HG02970 (cell line): ENCODE measurements around the gene PLK3.
"Not testable (repeated sequence)": the region's sequence is repeated elsewhere in the genome, so short reads cannot be mapped to it uniquely, and the experiment has no call there.

Experiments used
- ATAC-seq: cut with Tn5 transposase; IDR thresholded peaks from one replicate; pipeline ENCODE4 v1.9.1; 2021; ENCODE audit warnings: mild to moderate bottlenecking, moderate library complexity, moderate number of reproducible peaks; ENCODE audit not compliant: unreplicated experiment, low FRiP score

The PLK3 gene

DNA sequence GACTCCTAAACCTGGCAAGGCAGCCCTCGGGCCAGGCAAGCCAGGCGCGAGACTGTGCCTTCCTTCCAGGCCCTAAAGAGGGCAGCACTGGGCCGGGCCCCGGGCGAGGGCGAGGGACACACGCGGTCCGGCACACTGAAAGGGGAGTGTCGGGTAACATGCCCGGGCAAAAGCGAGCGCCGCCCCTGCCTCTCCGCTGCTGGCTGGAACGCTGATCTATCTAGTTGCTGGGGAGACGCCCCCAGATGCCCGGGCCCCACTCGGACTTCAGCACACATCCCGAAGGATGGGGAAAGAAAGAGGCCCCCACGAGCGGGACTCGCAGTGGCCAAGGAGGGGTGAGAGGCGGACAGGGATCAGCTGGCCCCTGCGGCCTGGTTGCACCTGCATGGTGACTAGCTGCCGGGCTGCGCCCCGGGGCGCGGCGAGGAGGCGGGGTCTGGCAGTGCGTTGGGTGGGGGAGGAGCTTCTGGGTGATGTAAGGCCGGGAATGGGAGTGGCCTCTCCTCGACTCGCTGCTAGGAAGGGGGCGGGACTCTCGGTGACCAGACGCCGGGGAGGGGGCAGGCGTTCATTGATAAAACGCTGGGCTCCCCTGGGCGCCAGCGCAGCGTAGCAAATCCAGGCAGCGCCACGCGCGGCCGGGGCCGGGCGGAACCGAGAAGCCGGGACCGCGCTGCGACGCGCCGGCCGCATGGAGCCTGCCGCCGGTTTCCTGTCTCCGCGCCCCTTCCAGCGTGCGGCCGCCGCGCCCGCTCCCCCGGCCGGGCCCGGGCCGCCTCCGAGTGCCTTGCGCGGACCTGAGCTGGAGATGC lies at the start of gene PLK3:
Gene PLK3, plus strand, starts transcription at position 608 of the 815 bp plus-strand sequence. Its CDS starts 87 bp downstream, at position 695.
- peak; percentile 79 for ATAC-seq

DNA sequence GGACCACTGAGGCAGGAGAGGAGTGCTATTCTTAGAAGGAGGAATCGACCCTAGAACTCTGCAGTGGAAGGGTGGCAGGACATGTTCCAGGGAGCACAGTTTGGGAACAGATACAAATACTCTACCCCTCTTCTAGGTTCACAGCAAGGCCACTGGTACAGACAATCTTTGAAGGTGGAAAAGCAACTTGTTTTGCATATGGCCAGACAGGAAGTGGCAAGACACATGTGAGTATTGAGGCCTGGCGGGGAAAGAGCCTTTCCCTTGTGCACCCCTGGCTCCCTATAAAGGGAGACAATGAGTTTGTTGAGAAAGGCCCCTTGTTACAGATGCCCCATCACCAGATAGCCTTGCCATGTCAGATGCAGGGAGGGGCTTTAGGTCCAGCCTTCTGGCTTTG lies 42.8 kb upstream of the PLK3 start:
- no peak for ATAC-seq

DNA sequence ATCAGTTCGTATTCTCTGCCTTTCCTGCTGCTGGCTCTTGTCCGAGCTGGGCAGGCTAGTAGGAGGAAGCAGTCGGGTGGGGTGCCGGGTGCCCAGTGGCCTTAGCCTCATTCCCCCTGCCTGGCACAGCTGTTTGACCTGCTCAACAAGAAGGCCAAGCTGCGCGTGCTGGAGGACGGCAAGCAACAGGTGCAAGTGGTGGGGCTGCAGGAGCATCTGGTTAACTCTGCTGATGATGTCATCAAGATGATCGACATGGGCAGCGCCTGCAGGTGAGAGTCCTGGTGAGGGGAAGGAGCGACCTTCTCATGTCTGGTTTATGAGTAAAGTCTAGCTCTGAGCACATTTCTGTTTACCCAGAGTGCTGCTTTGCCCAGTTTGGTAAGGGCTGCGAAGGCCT lies 41.1 kb upstream of the PLK3 start:
- ATAC-seq: no peak

DNA sequence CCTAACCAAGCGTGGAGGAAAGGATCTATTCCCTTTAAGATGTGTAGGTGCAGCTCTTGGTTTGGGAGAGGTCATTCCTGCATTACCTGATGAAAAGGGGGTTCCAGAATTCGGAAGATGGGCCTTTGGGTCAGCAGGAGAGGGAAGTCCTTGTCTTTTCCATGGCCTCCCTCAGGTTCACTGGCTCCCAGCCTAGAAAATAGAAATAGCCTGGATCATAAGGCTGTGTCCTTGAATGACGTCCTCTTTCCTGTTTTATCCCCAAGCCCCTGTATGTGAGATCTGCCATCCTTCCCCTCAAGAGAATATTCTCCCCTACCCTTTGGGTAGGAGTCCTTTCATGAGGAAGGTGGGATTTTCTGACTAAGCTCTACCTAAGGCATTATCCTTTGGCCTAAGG lies 39.3 kb upstream of the PLK3 start:
- ATAC-seq: no peak

DNA sequence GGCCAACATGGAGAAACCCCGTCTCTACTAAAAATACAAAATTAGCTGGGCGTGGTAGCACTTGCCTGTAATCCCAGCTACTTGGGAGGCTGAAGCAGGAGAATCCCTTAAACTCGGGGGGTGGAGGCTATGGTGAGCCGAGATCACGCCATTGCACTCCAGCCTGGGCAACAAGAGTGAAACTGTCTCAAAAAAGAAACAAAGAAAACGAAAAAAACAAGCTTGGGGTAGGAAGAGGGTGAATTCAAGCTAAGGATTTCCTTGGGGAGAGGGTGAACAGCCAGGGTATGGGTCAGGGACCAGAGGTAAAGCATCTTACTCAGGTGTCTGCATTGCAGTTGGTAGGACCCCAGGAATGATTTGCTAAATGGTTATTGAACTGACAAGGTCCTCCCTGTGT lies 33.8 kb upstream of the PLK3 start:
- not testable (repeated sequence) for ATAC-seq

DNA sequence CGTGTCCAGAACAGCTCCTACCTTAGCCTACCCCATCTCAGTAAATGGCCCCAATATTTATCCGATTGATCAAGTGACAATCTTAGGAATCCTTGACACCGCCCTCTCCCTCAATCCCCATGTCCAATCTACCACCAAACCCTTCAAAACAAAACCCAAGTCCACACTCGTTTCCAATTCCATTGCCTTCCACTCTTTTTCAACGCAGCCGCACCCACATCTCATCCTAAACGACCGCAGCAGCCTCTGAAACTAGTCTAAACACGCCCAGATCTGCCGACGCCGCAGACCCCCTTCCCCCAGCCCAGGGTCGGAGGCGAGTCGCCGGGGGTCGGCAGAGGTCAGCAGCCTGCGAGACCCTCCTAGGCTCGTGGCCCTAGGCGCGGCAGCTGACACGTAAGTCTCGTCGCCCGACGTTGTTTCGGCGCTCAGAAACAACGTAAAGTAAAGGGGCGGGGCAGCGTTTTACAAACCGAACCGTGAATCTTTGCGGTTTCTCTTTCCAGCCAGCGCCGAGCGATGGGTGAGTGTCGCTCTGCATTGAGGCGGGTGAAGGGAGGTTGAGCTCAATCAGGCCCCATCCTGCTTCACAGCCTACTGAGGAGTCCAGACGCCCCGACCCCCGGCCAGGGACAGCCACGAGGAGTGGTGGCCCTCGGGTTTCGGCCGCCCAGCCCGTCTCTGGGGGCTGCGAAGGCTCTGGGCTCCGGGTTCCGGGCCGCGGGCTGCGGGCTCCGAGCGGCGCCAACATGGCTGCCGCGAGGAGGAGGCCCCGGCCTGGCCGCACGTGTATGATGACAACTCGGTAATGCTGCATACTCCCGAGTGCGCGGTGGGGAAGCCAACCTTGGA lies 24.9 kb upstream of the PLK3 start, which contains the start of gene RPS8:
Gene RPS8, plus strand, starts transcription at position 463 of the 852 bp plus-strand sequence. Its CDS starts 57 bp downstream, at position 520.
- peak; percentile 87 for ATAC-seq

DNA sequence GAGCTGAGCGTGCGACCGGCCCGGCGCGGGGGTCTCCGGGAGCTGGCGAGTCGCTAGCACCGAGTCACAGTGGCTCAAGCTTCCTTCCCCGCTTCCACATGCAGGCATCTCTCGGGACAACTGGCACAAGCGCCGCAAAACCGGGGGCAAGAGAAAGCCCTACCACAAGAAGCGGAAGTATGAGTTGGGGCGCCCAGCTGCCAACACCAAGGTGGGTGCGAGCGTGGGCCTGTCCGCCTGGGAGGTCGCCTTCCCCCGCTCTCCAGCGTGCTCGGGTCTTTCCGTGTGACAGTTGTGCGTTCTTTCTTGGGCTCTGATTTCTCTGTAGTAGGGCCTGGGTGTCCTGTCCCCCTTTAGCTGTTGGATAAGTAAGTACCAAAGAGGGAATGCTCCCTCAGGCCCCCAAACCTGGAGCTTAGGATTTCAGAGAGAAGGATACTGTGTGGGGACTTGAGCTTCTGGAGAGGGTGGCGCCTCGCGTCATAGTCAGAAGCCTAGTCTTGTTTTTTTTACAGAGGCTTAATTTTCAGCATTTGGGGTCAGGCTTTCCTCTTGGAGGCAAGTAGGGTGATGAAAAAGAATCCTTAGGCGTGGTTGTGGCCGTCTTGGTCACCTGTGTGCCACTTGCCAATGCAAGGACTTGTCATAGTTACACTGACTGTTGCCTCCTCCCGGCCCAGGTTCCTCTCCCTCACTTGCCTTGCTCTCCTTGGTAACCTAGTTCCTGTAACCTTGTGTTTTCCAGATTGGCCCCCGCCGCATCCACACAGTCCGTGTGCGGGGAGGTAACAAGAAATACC lies 24.0 kb upstream of the PLK3 start:
- ATAC-seq: no peak

DNA sequence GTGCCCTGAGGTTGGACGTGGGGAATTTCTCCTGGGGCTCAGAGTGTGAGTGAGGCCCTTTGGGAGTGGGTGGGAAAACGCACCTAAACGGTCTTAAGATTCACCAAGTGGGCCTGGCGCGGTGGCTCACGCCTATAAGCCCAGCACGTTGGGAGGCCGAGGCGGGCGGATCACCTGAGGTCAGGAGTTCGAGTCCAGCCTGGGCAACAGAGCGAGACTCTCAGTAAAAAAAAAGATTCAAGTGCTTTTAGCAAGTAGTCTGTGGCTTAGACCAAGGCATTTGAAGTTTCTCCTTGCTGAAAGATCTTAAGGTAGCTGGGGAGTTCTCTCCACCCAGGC lies 23.5 kb upstream of the PLK3 start:
- ATAC-seq: no peak

DNA sequence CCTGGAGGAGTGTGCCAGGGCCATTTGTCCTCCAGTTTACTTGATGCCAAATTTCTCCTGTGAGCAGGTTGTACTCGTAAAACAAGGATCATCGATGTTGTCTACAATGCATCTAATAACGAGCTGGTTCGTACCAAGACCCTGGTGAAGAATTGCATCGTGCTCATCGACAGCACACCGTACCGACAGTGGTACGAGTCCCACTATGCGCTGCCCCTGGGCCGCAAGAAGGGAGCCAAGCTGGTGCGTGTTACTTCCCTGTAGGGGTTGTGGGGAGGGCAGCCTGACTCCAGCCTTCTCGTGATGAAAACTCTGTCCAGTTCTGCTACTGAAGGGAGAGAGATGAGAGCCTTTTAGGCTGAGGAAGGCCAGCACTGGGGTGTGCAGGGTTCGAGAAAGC lies 22.6 kb upstream of the PLK3 start:
- no peak for ATAC-seq

DNA sequence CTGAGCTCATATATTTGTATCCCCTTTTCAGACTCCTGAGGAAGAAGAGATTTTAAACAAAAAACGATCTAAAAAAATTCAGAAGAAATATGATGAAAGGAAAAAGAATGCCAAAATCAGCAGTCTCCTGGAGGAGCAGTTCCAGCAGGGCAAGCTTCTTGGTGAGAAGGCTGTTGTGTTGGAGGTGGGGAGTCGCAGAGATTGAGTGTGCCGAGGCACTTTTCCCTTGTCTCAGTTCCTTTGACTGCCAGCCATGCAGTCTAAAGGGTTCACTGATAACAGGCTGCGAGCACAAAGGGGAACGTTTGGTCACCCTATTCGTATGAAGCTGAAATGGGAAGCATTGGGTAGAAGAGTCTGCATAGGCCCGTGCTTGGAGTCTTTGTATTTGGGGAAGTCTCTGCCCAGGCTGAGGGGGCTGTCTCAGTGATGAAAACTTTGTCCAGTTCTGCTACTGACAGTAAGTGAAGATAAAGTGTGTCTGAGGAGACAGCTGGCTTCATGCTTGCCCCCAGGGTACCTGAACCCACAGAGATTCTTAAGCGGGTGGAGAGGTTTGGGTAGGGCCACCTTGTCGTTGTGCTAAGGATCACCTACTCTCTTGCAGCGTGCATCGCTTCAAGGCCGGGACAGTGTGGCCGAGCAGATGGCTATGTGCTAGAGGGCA lies 22.1 kb upstream of the PLK3 start:
- ATAC-seq: no peak

DNA sequence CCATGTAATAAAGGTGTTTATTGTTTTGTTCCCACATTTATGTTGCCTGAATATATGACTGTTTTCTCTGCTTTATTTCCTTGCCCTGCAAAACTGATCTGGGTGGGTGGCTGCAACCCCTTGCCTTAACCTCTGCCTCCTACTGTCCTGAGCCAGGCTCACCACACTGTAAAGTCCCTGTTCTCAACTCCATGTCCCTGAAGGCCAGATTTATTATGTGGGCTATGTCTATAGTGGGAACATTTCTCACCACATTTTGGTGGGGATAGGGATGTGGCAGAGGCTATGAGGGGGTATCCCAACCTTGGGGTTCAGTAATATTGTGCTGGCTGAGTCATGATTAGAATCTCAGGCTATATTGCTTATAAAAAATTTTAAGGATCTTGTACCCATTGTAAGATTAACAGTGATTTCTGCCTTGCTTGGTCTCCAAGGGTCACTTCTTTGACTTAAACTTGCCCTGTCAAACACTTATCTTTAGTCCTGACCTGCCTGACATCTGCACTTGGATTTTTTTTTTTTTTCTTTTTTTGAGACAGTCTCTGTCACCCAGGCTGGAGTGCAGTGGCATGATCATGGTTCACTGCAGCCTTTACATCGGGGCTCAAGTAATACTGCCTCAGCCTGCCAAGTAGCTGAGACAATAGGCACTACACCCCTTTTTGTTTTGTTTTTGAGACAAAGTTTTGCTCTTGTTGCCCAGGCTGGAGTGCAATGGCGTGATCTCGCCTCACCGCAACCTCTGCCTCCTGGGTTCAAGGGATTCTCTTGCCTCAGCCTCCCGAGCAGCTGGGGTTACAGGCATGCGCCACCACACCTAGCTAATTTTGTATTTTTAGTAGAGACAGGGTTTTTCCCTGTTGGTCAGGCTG lies 21.2 kb upstream of the PLK3 start:
- no peak for ATAC-seq

DNA sequence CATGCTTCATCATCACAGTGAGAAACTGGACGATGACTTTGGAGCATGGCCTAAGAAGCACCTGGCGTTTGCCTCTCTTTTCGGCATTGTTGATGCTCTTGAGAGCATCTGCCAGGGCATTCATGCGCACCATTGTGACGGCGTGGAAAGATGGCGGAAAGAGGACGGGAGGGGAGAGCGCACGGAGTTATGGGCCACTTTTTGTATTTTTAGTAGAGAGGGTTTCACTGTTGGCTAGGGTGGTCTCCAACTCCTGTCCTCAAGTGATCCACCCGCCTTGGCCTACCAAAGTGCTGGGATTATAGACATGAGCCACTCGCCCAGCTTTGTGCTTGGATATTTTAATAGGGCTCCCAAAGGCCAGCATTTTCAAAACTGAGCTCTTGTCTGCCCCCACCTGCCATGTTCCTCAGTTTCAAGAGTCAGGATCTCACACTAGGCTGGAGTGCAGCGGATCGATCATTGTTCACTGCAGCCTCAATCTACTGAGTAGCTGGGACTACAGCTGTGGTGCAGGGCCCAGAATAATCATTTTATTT lies 19.5 kb upstream of the PLK3 start:
- no peak for ATAC-seq

DNA sequence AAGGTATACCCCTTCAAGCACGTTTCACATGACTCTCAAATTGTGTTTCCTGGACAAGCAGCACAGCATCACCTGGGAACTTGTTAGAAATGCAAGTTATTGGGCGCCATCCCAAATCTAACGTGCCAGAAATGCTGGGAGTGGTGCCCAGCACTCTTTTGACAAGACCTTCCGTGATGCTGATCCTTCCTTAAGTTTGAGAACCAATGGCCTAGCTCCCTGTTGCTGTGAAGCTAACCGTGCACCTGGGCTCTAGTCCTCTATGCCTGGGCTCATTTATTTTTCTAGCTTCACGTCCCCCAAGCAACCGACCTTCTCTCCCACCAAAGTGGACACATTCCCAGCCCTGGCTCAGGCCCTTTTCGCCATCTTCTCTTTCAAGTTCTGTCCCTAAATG lies 16.5 kb upstream of the PLK3 start:
- ATAC-seq: no peak

DNA sequence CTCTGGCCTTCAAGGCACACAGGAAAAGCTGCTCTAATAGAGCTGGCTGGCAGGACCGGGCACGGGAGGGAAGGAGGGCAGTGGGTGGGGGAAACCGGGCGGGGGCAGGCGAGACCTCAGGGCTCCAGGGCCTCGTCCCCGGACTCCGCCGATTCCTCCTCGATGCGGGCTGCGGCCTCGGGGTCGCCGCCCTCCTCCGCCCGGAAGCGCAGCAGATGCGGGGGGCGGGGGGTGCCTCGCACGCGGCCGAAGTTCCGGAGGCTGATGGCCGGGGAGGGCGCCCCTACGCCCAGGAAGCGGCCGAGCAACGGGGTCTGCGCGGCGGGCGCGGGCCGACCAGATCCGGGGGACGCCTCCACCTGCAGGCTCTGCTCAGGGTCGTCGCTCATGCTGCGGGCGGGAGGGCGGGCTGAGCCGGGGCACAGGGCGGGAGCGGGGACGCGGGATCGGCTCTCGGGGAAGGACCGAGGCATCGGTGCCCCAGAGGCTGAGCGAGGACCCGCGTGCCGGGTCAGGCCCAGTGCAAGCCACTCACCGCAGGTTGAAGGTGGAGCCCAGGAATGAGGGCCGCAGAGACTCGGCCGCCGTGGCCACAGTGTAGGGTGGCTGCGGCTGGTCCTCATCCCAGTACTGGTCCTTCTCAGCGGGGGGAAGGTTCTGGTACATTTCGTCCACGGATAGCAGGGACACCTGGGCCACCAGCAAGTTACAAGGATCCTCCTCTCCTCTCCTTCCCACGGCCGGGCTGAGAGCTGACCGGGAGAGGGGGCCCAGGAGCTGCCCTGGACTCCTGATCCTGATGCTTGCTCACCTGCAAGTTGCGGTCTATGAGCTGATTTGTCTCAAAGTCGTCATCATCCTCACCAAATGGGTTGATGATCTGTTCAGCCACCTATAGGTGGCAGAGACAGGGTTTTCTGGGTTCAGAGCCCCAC lies 15.8 kb upstream of the PLK3 start:
- ATAC-seq: no peak

DNA sequence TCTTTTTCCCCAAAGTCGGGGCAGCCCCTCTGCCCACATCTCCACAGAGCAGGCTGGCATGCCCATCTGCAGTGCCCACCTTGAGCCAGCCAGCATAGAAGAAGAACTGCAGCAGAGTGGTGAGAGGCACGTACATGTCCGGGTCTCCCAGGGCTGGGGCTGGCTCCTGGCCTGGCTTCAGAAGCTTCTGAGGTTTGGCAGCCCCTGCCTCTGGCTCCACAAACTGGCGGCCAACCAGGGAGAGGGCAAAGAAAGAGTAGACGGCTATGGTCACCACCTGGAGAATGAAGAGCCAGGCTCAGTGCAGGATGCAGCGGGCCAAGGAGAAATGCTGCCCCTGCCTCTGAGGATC lies 15.2 kb upstream of the PLK3 start:
- no peak for ATAC-seq

DNA sequence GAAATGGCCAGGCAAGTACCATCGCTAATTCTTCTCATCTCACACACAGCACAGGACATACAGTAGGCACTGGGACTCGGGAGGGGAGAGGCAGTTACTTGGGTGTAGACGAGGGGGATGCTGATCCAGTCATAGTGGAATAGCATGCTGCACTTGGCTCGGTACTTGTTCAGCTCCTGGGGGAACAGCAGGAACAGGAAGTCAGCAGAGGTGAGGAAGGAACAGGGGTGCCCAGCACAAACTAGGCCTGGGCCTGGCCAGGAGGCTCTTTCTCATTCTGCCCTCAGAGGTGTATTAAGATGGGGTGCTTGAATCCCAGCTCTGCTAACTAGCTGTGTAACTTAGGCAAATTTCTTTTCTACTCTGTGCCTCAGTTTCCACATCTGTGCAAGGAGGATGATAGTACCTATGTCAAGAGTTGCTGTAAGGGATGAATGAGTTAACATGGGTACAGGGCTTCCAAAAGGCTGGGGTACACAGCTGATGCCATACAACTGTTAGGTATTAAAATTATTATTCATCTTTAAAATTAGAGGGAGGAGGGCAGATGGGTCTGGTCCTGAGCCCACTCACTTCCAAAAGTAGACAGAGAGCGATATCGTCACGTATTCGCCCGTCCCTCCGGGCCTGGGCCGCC lies 14.6 kb upstream of the PLK3 start:
- ATAC-seq: no peak

DNA sequence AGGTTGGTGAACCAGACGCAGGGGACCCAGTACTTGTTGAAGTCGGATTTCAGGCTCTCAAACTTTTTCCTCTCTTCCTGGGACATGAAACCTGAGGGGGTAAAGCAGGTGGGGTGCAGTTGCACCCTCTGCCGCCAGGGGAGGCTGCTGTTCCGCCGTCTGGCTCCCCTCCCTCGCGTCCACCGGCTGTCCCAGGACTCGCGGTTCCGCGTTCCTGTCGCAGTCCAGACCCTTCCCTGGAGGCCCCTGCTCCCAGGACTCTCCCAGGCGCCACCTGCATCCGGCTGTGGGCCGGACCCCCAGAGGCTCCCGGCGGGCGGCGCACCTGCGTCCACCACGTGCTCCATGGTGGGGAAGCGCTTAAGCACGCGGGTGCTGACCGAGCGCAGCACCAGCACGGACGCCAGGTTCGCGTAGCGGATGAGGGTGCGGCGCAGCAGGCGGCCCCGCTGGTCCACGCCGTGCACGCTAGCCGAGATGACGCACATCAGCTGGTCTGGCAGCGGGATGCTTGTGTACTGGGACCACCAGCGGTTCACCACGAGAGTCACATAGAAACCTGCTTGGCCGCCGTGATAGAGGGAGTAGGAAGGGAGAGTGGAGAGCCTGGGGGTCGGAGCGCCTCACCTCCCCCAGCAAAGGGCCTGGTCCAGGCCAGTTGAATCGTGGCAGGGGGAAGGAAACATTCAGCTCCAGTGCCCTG lies 13.9 kb upstream of the PLK3 start:
- ATAC-seq: no peak
